Measurements from ENCODE around the gene RIPOR2. TPM values are rescaled to one million over a fixed set of nuclear protein-coding genes. Genes with fewer than 3 reads are reported as not detected.
A peak's percentile ranks its signal among the peaks of the same experiment; 100 is the strongest.

Gene RIPOR2
- total and polyA plus RNA-seq, 4 donors: 1.6 to 10.9 (median 3.7) TPM

GRCh38 chr6:24945054-24945453 lies 9.3 kb upstream of the RIPOR2 start:
- Histone ChIP-seq H3K36me3 (ENCODE audit: control insufficient read depth in 4 of 4, insufficient read depth in 3 of 4, low read depth in 1 of 4, low read length in 3 of 4) (no peaks in the 10 kb centered on the region), H3K9ac (ENCODE audit: low read depth in 1 of 2, low read length in 2 of 2) (no peak overlapping the region), H3K9me3 (ENCODE audit: control insufficient read depth in 4 of 4, low read length in 3 of 4) (peaks cover 0 to 5% (median 4%) of the 10 kb centered on the region in 4 donors), H3K27me3 (ENCODE audit: control insufficient read depth in 4 of 4, insufficient read depth in 4 of 4, low read length in 3 of 4) (no peaks in the 10 kb centered on the region), H3K4me3 (ENCODE audit: low read depth in 1 of 3, low read length in 3 of 3) (no peak overlapping the region), H3K27ac (ENCODE audit: low read depth in 1 of 2, low read length in 2 of 2) (no peak overlapping the region), H3K4me1 (ENCODE audit: control insufficient read depth in 4 of 4, insufficient read depth in 4 of 4, low read length in 3 of 4) (no peaks in the 10 kb centered on the region)
- TF ChIP-seq ZBTB33 (IDR thresholded peaks at IDR 0.05): no peak
- TF ChIP-seq JUND (IDR thresholded peaks at IDR 0.05): no peak
- no peak for TF ChIP-seq ATF3 (IDR thresholded peaks at IDR 0.05)
- no peak for TF ChIP-seq HNF4A (conservative IDR thresholded peaks at IDR 0.05)
- TF ChIP-seq TAF1 (conservative IDR thresholded peaks at IDR 0.05): no peak
- no peak for TF ChIP-seq YY1 (IDR thresholded peaks at IDR 0.05)
- TF ChIP-seq REST (IDR thresholded peaks at IDR 0.05): no peak
- no peak for TF ChIP-seq SP1 (IDR thresholded peaks at IDR 0.05)
- TF ChIP-seq FOXA1 (IDR thresholded peaks at IDR 0.05): no peak
- TF ChIP-seq NR2F2 (IDR thresholded peaks at IDR 0.05): no peak
- no peak for TF ChIP-seq GABPA (IDR thresholded peaks at IDR 0.05 in 1 of 2, conservative IDR thresholded peaks at IDR 0.05 in 1 of 2)
- no peak for TF ChIP-seq FOXA2 (IDR thresholded peaks at IDR 0.05)
- DNase-seq (ENCODE audit: low spot score): no peak

GRCh38 chr6:24943774-24944173 lies 8.0 kb upstream of the RIPOR2 start:
- WGBS: 73% methylated on average over 2 of the region's 2 CpGs
- Histone ChIP-seq H3K36me3 (ENCODE audit: control insufficient read depth in 4 of 4, insufficient read depth in 3 of 4, low read depth in 1 of 4, low read length in 3 of 4) (no peaks in the 10 kb centered on the region), H3K4me3 (ENCODE audit: low read depth in 1 of 3, low read length in 3 of 3) (peak overlapping the region in 1 of 3 donors; percentile 23), H3K27ac (ENCODE audit: low read depth in 1 of 2, low read length in 2 of 2) (no peak overlapping the region), H3K4me1 (ENCODE audit: control insufficient read depth in 4 of 4, insufficient read depth in 4 of 4, low read length in 3 of 4) (no peaks in the 10 kb centered on the region), H3K9ac (ENCODE audit: low read depth in 1 of 2, low read length in 2 of 2) (no peak overlapping the region), H3K27me3 (ENCODE audit: control insufficient read depth in 4 of 4, insufficient read depth in 4 of 4, low read length in 3 of 4) (no peaks in the 10 kb centered on the region), H3K9me3 (ENCODE audit: control insufficient read depth in 4 of 4, low read length in 3 of 4) (peaks cover 0 to 5% (median 4%) of the 10 kb centered on the region in 4 donors)
- DNase-seq (ENCODE audit: low spot score): no peak
- TF ChIP-seq TAF1 (conservative IDR thresholded peaks at IDR 0.05): no peak
- no peak for TF ChIP-seq YY1 (IDR thresholded peaks at IDR 0.05)
- no peak for TF ChIP-seq HNF4G (IDR thresholded peaks at IDR 0.05)
- TF ChIP-seq ATF3 (IDR thresholded peaks at IDR 0.05): no peak
- TF ChIP-seq JUND (IDR thresholded peaks at IDR 0.05): no peak
- no peak for TF ChIP-seq CTCF (IDR thresholded peaks at IDR 0.05; ENCODE audit: low read depth, low read length, missing input control)
- no peak for TF ChIP-seq FOXA1 (IDR thresholded peaks at IDR 0.05)
- no peak for TF ChIP-seq REST (IDR thresholded peaks at IDR 0.05)
- no peak for TF ChIP-seq NR2F2 (IDR thresholded peaks at IDR 0.05)
- TF ChIP-seq MAX (IDR thresholded peaks at IDR 0.05): no peak
- no peak for TF ChIP-seq EGR1 (IDR thresholded peaks at IDR 0.05; ENCODE audit: low read depth in 2 of 2)
- no peak for TF ChIP-seq FOXA2 (IDR thresholded peaks at IDR 0.05)

Data from liver (tissue), 9 donors.